Lung microvascular endothelial cell (primary cell): ENCODE data around the gene GSAP. TPM values are rescaled to one million over a fixed set of nuclear protein-coding genes. Genes with fewer than 3 reads are reported as not detected.
"Not testable (repeated sequence)": the region's sequence is repeated elsewhere in the genome, so short reads cannot be mapped to it uniquely, and the experiment has no call there.

Experiments
- DNase-seq, 2 donors: peaks; one replicate each; pipeline versions ENCODE4 v3.0.0 to v3.0.0-alpha.2; 2010; ENCODE audit warnings: low read depth in 2 of 2
- total RNA-seq: library from RNA; depleted of rRNA; stranded (reverse); fragments of >200 nt; gene quantifications from 2 replicates; pipeline ENCODE4 v1.2.1, GENCODE V29; 2014

Gene GSAP
- total RNA-seq, 1 donor from 2014 or later: 3.6 TPM

GRCh38 chr7:77360969-77361368 is 55.2 kb downstream of the GSAP start:
- DNase-seq: no peak

GRCh38 chr7:77360104-77360503 is 56.0 kb downstream of the GSAP start:
- DNase-seq: peak in 1 of 2 donors; percentile 10

GRCh38 chr7:77359599-77359998 is 56.5 kb downstream of the GSAP start:
- peak in 1 of 2 donors; percentile 10 for DNase-seq

DNA sequence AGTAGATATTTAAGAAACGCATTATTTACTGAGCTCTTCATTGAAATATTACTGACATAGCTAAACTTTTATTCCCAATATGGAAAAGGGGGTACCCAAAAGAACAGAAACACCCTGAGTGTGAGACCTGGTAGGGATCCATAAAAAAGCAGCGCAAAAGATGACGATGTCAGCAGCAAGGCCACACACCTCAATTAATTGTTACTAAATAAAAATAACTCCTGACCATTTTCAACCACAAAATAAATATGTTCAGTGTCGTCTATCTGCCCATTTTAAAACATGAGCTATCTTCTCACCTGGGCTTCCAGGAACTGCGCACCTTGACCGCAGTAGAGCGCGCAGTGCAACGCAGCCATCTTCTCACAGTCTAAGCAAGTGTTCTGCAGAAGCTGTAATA is 61.2 kb downstream of the GSAP start:
- DNase-seq: no peak

DNA sequence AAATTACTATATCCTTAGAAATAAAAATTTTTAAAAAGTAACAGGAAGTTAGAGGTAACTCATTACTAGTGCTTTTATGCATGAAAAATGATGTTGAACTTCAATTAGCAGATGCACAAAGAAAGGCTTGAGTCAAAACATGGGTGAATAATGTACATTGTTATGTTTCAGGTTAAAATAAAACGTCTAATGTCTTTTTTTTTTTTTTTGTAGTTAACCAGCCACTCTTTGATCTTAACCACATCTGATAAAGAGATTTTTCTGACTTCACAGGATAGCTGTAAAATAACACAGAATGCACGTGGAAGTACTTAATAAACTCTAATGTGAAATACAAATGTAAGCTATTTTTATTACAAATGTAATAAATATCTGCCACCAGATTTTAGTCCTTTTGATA is 61.7 kb downstream of the GSAP start:
- no peak for DNase-seq

DNA sequence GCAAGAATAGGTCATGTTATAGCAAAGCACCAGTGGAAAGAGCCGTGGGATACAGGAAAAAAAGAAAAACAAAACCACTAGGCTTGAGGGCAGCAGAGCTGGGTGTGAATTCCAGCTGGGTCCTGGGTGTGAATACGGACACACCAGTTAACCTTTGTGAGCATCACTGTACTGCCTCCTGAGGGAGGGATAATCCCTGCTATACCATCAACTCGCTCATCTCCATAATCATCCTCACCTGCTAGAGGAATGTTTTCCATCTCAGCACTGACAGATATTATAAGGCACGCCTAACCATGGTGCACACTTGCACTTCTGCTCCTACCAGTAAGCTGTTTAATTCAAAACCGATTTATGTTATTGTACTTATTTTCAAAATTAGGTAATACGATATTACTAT is 62.2 kb downstream of the GSAP start:
- no peak for DNase-seq

- DNase-seq: no peak
These were observed 62.8 kb downstream of the GSAP start for GRCh38 chr7:77353407-77353721.

DNA sequence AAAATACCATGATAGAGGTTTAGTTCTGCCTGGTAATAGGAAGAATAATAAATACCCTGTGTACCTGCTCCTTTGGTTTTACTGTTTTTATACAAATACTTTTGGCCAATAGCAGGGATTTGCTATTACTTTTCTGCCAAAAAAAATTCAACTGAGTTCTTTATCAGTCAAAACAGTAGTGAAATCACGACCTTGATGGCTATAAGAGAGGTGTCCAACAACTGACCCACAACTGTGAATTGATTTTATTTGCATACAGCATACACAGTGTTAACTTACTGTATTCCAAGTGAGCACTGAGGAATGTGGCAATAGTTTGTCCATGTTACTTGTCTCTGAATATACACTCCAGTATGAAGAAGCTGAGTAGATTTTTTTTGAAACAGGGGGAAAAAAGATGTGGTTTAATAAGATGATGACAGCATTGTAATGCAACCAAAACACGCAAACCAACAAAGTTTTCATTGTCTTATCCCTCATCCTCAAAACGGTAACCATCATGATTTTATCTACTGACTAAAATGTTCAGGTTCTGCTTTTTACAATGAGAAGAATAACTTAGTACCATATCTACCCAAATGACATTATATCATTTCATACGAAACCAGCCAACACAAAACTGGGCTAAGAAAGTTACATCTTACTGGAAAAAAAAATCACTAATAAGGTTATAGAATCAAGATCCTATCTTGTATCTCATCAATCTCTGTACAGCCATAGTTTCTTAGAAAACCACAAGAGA is 63.3 kb downstream of the GSAP start:
- DNase-seq: no peak

DNA sequence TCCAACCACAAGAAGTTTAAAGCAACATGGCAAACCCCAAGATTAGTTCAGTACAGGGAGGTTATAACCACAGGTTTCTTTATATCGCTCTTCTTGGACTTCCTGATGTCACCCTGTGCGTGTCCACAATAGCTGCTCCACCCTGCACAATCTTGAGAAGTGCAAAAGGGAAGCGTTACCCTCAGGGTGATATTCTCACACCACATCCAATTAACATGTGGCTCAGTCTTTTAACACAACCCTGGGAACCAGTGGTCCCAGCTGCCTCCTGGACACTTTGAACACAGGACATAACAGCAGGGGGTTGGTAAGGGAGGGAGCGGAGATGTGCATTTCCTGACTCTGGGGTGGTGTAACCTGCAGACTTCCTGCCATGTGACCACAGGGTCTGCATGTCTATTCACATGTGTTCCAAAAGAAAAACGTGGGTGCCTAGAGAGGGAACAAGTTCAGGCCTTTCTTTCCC is 64.6 kb downstream of the GSAP start:
- peak; percentile 72 to 81 for DNase-seq

DNA sequence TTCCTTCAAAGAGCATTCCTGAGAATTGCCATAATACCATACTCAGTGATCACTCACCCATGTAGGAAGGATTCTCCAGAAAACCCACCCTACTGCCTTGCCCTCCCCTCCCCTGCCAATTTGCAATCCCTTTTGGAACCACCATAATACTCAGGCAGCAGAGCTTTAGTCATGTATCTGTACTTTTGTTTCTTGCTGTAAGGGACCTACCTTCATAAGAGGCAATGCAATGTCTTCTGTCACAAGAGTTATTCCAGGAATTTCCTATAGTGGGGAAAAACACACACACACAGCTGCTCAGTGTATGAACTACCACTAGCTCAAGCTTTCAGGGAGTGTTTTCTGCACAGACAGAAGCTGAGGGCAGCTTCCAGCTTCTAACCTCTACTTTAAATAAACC is 67.0 kb downstream of the GSAP start:
- DNase-seq: peak; percentile 19 to 65

DNA sequence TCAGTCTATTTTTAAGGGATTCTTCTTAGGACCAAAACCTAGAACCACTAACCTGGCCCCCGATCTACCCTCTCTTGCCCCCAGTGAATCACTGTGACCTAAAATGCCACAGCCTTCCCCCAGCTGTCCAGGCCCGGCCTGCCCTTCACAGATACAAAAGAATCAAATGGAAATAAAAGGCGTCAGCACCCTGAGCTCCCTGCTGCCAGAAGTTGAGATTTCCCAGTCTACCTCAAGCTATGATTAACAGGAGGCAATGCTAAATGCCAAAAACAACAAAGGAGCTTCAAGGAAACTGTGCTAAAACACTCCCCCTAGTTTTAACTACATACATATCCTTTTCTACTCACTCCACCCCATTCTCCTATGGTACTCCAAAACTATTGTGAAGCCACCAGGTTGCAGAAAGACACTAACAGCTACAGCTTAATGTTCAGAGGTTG is 67.8 kb downstream of the GSAP start:
- DNase-seq: peak; percentile 14 to 85

GRCh38 chr7:77346441-77346840 is 69.7 kb downstream of the GSAP start:
- DNase-seq: no peak

DNA sequence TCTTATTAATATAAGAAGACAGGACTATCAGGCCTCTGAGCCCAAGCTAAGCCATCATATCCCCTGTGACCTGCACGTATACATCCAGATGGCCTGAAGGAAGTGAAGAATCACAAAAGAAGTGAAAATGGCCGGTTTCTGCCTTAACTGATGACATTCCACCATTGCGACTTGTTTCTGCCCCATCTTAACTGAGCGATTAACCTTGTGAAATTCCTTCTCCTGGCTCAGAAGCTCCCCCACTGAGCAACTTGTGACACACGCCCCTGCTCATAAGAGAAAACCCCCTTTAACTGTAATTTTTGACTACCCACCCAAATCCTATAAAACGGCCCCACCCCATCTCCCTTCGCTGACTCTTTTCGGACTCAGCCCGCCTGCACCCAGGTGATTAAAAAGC is 70.7 kb downstream of the GSAP start:
- not testable (repeated sequence) for DNase-seq

- no peak for DNase-seq
These were observed 76.4 kb downstream of the GSAP start for GRCh38 chr7:77339726-77340125.

- no peak for DNase-seq
These were observed 77.1 kb downstream of the GSAP start for GRCh38 chr7:77338883-77339629.

GRCh38 chr7:77338260-77338659 is 77.9 kb downstream of the GSAP start:
- peak in 1 of 2 donors; percentile 15 for DNase-seq

- no peak for DNase-seq
These were observed 78.6 kb downstream of the GSAP start for GRCh38 chr7:77337456-77337990.

DNA sequence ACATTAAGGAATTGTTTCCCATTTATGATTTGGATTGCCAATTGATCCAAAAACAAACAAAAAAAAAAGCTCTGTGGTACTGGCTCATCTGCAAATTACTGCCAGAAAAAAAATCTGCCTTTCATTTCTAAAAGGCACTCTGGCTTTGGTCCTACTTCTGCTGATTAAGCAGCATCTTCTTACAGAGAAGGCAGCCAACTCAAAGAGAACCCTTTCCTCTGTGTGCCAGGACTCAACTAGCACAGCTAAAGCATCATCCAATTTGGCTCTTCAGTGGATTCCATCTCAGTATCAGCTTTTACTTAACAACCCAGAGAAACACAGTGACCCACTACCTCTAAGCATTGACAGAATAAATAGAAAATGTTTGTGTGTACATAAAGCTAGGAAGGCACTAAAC is 80.6 kb downstream of the GSAP start:
- no peak for DNase-seq

DNA sequence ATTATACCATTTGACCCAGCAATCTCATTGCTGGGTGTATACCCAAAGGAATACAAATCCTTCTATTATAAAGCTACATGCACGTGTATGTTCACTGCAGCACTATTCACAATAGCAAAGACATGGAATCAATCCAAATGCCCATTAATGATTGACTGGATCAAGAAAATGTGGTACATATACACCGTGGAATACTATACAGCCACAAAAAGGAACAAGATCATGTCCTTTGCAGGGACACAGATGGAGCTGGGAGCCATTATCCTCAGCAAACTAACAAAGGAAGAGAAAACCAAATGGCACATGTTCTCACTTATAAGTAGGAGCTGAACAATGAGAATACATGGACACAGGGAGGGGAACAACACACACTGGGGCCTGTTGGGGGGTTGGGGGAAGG is 82.1 kb downstream of the GSAP start:
- not testable (repeated sequence) for DNase-seq

- peak; percentile 89 to 93 for DNase-seq
These were observed 84.0 kb downstream of the GSAP start for GRCh38 chr7:77331938-77332695.

DNA sequence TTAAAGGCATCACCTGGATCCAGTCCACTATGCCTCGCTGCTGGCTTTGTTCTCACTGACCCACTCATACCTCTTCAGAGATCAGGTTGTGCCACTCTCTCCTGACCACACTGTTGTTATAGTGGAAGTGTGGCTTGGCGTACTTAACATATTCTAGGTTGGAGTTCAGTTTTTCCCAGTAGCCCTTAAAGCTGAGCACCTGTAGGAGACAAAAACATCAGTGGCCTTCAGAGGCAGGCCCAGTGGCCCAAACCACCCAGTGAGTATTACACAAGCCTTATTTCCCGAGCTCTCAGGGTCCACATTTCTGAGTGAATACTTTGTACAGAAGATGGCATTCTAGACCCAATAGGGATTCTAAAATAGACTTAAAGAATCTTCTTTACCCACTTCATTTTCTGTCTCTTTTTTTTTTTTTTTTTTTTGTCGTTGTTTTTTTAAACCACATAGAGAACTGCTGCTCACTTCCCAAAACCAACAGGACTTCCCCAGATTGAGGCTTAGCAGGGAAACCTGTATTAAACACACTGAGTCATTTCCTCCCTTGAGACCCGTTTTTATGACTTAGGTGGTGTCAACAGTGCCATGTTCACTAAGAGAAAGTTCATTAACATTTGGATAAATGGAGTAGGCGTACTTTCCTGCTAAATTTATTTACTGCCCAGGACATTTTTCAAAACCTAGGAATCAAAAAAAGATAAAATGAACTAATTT is 85.8 kb downstream of the GSAP start:
- peak; percentile 80 to 91 for DNase-seq
